IPS-NIHi7 (cell line): Measurements from ENCODE around the gene C10orf53.

Experiments used
- DNase-seq: peaks from one replicate; pipeline ENCODE4 v3.0.0; 2012; ENCODE audit warnings: mixed read lengths; ENCODE audit errors: extremely low spot score

The C10orf53 gene

DNA sequence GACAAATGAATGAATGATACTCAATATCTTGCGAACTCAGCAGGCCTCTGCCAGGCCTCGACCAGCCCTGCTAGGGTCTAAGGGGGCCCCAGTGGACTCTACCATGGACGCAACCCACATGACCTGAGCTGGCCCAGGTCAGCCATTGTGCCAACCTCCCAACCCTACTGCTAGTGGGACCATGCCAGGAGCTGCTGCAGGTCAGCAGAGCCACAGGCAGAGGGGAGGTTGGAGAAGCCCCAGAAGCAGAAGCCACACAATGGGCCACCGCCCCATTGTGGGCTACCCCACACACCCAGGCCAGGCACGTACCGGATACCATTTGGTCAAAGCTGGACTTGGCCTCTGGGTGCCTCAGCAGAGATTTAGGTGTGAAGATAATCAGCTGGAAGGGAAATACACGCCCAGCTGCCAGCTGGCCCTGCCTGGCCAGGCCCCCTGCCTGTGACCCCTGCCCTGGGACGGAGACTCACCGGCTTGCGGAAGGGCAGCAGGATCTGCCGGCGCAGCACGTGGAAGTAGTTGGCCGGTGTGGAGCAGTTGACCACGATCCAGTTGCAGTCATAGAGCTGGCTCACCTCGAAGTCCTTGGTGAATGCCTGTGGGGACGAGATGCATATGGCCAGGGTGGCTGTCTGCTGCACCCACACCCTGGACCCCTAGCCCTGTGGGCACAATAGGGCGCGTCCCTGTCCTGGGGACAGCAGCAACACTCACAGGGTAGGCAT is 58.2 kb downstream of the C10orf53 start:
- no peak for DNase-seq

DNA sequence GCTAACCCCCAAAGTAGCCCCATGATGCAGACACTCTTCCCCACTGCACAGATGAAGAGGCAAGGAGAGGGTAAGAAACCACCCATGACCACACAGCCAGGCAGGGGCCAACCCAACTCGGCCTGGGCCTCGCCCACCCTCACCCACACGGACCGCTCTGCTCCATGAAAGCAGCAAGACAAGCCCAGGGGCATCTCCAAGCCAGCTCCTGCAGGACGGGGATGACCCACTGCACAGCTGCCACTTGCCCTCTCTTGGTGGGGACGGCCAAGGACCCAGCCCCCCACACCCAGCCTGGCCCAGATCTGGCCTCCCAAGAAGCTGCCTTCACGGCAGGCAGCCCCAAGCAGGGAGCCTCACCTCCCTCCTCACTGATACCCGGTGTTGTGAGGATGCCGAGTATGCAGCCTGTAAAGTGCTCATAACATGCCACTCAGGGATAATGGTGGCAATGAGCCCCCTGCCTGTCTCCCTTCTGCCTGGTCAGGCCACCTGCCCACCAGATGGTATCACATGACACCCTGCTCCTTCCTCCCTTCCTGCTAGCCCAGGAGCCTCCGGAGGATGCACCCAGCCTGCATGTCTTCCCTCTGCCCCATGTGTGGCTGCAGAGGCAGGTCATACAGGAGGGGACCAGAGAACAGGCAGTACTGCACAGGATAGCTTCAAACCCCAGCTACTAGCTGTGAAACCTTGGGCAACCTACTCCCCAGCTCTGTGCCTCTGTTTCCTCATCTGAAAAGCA is 59.3 kb downstream of the C10orf53 start:
- DNase-seq, result no peak

DNA sequence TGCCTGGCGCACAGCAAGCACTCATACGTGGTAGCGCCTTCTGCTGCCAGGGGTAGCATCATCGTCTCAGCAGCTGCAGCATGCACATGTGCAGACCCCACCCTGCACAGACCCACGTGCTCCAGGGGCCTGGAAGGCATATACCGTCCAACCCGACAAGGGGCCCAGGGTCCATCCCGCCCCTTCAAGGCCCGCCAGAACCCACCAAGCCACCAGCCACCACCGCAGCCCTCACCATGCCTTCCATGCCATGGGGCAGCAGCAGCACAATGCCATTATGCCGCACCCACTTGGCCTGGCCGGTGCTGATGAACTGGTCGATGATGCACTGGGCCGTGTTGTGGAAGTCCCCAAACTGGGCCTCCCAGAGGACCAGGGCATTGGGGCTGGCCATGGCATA is 60.0 kb downstream of the C10orf53 start:
- DNase-seq, result no peak

DNA sequence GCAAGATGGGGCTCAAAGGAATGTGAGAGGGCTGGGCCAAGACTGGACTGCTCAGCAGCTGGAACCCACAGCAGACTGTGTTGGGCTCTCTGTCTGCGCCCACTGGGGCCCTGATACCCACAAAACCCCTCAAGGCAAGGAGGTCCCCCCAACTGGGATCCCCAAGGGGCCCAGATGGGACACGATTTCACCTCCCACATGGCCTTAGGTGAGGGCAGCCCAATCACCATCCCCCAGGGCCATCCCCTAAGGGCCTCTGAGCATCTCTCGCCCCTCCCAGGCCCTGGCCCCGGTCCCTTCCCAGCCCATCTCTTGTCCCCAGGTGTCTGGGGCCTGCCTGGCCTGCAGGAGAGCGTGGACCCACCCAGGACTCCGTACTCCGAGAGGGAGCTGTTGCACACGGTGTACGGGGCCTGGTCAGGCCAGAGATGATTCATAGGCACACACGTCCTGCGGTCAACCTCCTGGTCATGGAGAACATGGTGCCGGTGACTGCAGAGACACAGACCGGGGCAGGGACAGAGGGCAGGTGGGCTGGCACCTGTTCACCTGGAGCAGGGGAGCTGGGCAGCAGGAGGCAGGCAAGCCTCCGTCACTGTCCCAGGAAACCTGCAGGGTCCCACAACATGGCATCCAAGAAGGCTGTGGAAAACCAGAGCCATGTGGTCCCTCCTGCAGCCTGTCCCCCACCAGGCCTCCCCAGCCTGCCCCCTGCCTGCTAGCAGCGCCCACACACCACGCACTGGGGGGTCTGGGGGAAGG is 61.1 kb downstream of the C10orf53 start:
- DNase-seq, result no peak

DNA sequence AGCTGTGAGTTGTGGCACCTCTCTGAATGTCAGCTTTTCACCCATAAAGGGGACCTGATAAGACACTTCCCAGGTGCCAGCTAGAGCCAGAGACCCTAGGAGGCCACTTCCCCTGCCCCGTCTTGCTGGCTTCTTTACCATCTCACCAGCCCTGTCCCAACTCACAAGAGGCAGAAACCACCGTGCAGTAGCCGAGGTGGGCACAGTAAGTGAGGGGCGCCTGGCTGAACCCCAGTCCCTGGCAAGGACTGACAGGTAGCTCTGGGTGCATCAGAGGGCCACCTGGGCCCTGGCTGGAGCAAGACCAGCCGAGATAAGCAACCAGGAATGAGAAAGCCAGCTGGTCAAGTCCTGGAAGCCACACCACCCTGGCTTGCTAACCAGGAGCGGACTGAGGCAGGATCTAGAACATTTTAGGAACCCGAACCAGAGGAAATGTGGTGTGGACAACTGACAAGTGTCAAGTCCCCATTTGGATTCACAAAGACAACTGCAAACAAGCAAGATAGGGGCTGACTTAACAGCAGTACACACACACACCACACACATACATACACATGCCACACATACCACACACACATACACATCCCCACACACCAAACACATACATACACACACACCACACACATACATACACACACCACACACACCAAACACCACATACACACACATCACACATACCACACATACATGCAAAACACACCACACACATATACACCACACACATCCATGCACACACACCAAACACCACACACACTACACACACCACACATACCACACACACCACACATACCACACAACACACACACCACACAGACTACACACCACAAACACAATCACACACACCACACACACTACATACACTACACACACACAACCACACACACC is 61.9 kb downstream of the C10orf53 start:
- peak; percentile 10 for DNase-seq

DNA sequence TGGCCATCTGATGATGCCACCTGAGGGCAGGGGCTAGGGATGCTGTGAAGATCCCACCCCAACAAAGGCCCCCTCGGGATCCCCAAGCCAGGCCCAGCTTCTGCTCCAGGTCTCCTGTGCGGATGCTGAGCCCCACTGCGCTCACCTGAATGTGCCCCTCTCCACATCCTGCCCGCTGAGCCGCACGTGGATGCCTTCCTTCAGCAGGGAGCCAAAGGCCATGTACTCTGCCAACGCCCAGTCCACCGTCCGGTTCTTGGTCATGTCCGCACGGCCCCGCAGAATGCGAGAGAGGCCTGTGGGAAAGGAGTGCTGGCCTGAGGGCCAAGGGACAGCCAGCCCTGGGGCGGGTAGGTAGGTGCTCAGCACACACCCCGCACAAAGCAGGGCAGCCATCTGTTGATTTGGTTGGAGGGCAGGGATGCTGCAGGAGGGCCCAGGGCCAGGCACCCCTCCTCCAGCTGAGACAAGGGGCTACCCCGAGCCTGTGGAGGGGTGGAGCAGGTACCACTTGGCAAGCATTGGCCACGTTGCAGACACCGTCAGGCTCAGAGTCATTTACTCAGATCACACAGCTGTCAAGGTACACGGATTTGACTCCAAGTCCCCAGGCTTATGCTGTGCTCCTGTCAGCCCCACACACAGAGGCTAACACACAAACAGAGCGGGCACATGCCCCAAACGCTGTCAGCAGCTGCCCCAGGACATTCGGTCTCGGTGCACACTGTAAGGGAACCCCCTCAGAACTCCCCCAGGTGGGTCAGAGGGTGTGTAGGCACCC is 63.4 kb downstream of the C10orf53 start:
- DNase-seq, result peak; percentile 6

DNA sequence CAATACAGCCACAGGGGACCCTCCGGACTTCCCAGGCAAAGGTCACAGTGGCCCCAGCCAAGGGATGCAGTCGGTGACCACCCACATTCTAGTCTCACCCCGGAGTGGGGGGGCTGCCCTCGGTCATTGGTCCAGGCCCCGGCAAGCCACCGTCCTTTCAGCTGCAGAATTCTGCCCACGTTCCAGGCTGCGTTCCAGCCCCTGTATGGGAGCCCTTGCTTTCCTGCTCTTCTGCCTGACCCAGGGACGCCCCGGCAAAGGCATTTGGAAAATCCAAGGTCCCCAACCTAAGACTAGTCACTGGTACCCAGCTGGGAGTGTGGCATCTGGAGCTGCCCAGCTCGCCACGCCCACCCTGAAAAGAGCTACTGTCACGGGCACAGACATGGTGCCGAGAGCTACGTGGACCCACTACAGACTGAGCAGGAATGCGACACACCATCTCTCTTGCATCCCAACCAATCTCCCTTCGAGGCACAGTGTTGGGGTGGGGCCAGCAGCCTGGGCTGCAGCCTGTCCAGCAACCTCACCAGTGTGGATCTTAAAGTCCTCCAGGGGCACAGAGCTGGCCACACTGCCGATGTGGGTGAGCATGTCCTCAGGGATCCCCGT is 64.1 kb downstream of the C10orf53 start:
- peak; percentile 4 for DNase-seq

DNA sequence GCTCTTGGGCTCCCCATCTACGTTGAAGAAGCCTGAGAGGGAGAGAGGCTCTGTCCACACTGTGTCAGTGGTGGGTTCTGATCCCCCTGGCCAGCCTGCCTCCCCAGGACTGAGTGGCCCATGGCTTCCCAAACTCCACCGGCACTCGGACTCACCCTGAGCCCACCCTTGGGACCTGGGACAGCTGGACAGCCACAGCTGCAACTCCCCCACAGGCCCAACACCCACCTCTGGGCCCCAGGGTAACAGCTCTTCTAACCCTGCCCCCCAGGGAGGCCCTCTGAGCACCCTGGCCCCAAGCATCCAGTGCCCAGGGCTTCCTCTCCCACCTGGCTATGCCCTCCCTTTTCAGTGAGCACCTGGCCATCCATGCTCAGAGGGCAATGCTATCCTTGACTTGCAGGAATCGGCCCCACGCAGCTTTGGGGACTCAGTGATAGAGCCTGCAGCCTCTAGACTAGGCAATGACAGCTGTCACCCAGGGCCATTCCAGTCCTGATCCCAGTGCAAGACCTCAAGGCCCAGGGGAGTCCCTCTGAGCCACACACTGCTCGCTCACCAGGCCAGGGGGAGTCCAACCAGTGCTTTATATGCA is 64.7 kb downstream of the C10orf53 start:
- DNase-seq, result peak; percentile 6

DNA sequence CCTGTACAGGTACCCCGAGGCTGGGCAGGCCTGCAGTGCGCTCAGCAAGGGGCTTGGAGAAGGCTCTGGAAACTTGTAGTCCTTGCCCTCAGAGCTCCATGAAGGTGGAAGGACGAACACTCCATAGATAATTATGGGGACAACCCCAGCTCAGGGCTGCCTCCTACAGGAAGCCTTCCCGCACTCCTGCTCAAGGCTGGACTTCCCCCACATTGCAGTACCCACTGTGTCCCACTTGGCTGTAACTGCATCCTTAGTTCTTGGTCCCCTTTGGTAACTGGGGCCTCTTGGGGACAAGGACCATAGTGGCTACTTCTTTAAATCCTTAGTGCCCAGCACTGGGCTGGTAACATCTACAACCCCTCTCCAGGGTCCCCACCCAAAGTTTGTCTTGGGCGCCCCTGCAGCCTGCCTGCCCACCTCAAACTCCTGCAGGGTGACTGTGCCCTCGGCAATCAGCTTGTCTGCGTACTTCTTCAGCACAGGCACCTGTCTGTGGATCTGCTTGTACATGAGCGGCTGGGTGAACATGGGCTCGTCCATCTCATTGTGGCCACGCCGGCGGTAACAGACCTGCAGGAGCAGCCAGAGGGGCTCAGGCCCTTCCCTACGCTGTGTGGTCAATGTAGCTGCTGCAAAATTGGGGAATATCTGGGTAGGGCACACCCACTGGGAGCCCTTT is 65.6 kb downstream of the C10orf53 start:
- peak; percentile 57 for DNase-seq

DNA sequence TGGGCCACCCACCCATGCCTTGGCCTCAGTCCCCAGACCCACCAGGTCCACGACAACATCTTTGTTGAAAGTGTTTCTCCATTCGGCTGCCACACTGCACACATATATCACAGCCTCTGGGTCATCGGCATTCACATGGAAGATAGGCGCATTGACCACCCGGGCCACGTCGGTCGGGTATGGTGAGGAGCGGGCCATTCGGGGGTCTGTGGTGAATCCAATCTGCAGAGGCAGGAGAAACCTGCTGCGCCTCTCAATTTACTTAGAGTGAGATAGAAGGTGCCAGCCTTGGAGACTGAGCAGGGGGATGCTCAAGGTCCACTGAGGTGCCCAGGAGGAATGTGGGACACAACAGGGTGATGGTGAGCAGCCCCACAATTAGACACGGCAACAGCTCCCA is 66.3 kb downstream of the C10orf53 start:
- peak; percentile 2 for DNase-seq

DNA sequence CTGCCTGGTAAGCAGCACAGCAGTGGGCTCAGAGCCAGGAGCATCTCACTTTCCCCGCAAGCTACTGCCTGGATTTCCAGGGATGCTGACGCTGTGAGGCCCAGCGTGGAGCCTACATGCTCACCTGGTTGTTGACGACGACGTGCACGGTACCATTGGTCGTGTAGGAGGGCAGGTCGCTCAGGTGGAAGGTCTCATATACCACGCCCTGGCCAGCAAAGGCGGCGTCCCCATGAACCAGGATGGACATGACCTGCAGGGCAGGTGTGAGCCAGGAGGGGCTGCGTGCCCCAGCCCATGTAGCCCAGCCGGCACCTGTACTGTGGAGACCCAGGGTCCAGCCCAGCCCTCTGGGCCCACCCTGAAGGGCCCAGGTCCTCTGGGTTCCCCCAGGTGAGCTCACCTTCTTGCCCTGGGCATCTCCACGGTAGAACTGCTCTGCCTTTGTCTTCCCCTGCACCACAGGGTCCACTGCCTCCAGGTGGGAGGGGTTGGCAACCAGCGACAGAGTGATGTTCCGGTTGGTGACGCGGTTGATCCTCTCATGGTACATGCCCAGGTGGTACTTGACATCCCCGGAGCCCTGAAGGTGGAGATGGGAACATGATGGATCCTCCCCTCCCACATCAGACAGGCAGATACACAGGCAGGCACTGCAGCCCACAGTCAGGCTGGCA is 67.3 kb downstream of the C10orf53 start:
- peak; percentile 2 for DNase-seq
